AG10803 (cell line): ENCODE measurements around the gene HOXD10.

Experiments
- DNase-seq: peaks from one replicate; pipeline ENCODE4 v3.0.0; 2010; ENCODE audit warnings: low read depth
- H3K4me3 ChIP-seq: 2 replicates; pipeline ENCODE4 v1.5.1; 2011; ENCODE audit warnings: mild to moderate bottlenecking, low read length, control low read depth
- TF ChIP-seq, protein P1 (sequence below): conservative IDR thresholded peaks from 2 replicates; pipeline ENCODE4 v1.5.1; 2011; ENCODE audit warnings: mild to moderate bottlenecking, low read length, control low read depth, inconsistent platforms

Gene HOXD10

DNA sequence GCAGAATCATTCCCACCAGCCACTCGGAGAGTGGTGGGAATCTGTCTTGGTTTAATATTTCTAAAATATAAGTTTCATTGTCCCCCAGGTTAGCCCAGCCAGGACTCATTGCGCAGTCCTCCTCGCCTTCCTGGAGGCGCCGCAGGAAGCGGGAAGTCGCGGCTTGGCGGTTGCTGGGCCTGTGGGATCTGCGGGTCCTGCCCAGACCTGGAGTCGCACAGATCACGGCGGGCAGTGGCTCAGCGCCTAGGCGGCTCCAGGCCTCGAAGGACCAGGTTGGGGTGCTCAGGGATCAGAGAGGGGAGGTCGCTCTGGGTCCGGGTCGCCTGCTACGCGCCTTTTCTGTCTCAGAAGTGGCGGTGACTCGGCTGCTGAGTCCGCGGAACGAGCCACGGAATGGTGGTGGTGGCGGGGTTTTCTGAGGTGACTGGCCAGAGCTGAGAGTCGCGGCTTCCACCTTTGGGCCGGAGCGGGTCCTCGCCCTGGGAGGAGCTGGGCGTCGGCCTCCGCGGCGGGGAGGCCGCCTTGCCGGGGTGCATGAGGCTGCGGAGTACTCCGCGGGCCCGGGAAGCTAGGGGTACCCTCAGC, 43.2 kb downstream of the HOXD10 start:
- H3K4me3 ChIP-seq = no peak overlapping the region
- DNase-seq = no peak
- TF ChIP-seq, protein P1, sequence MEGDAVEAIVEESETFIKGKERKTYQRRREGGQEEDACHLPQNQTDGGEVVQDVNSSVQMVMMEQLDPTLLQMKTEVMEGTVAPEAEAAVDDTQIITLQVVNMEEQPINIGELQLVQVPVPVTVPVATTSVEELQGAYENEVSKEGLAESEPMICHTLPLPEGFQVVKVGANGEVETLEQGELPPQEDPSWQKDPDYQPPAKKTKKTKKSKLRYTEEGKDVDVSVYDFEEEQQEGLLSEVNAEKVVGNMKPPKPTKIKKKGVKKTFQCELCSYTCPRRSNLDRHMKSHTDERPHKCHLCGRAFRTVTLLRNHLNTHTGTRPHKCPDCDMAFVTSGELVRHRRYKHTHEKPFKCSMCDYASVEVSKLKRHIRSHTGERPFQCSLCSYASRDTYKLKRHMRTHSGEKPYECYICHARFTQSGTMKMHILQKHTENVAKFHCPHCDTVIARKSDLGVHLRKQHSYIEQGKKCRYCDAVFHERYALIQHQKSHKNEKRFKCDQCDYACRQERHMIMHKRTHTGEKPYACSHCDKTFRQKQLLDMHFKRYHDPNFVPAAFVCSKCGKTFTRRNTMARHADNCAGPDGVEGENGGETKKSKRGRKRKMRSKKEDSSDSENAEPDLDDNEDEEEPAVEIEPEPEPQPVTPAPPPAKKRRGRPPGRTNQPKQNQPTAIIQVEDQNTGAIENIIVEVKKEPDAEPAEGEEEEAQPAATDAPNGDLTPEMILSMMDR = no peak

GRCh38 chr2:176160251-176160985, 43.8 kb downstream of the HOXD10 start:
- DNase-seq = no peak
- TF ChIP-seq, protein P1 = no peak

DNA sequence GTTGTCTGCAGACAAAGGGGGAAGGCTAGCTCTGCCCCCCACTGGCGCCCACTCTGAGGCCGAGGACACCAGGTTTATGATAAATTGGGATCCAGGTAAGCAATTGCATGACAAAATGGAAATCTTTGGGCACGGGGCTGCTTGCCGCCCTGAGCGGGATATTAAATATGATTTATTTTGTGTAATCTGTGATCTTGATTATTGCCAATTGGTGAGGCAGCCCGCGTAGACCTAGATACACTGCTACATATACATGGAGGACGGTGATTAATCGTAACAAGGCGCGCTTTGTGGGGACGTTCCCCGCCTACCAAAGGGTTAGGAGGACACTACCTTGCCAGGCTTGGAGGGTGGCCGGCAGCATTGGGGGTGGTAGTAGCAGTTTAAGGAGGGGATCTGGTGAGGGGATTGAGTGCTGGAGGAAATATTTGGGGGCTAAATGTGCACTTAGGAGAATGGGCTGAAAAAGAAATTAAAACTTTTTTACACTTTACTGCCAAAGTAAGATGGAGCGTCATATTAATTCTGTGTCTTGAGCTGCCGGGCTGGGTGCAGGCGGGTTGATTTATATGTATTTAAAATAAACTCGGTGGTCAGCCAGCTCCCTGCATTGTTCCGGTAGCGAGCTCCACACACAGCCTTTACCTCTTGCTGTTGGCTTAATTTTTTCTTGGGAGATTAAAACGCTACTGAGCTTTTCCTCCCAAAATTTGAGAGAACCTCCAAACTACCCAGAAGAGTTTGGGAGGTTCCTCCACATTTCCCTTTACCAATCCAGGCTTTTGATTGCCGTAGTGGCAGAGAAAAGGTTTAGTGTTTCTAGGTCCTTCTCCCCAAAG, 44.6 kb downstream of the HOXD10 start:
- no peak for DNase-seq
- H3K4me3 ChIP-seq = no peak overlapping the region
- TF ChIP-seq, protein P1 = no peak

More at GRCh38 chr2:176160251-176160985, 43.8 kb downstream of the HOXD10 start:
- H3K4me3 ChIP-seq = no peak overlapping the region

DNA sequence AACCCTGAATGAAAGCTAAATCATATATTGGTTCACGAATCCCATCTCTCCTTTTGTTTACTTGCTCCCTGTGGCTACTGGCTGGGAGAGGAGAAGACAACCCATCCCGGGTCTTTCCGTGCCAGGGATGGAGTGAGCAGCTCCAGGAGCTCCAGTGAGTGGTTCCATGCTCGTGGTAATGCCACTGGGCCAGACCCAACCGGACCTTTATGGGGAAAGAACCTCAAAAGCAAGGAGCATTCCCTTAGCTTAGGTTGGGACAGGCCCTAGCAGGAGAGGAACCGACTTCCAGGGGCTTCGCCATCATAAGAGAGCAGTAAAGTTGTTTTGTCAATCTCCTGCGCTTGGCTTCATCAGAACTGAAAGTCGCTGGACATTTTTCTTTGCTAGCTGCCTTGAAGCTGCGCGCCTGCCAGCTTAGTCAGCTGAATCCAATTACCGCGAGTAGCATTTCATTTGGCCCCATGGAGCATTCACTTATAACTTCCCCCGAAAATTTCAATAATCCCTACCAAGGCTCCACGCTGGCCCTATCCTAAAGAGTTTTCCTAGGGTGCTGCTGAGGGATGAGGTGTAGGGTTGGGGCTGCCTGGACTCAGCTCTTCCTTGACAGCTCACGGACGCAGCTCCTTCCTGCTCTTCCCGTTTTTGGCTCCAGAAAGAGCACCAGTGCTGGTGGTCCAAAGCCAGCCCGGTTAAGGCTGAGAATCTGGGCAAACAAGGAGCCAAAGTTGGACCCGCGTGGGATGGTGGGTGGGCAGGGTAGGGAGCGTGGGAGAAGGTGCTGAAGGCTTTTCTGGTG, 45.4 kb downstream of the HOXD10 start:
- TF ChIP-seq, protein P1 = no peak
- peak; percentile 74 for DNase-seq
- H3K4me3 ChIP-seq = peak overlapping the region; percentile 54

DNA sequence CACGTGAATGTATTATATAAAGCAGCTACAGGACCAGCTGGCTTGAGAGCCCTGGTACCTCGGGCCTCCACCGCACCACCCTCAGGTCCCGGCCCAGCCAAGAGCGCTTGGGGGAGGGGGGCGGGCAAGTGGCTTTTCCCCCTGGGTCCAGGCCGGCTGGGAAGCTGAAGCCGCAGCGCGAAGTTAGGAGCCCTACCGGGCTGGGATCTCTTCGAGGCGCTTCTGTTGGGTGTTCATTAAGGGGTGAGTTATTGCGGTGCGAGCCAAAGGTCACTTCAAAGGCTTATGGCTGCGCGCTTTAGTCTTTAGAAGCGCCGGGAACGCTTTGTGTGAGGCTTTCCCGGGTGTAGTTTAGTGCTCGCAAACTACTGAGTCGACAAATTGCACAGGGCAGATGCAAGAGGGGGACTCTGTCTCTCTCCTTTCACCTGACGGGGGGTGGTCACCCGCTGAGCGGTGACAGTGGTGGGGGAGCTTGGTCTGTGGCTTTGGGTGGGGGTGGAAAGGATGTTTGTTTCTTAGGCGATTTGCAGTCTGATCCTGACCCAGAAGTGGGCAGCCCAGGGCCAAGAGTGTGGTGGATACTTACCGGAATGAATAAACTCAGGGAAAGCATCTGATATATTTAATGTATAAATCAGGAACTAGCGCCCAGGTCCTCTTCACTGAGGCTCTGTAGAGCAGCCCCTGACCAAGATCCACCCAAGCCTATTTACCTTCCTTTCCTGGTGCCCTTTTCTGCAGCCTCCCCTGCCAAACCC, 46.5 kb downstream of the HOXD10 start:
- no peak for DNase-seq
- TF ChIP-seq, protein P1 = no peak
- no peak overlapping the region for H3K4me3 ChIP-seq

DNA sequence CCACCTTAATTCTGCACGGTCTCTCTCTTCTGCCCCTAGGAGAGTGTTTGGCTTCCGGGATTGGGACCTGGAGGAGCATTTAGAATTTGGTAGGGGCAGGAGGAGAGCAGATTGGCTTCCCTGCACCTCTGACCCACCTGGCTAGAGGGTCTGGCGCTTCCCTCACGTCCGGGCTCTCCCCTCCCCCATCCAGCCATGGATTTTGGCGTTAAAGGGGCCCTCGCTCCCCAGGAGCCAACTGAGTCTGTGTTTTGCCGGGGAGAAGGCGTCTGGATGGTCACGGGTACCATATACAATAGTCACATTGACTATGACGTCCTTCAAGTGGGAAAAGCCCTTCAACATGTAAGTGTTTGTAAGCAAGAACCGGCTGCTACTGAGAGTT, 47.1 kb downstream of the HOXD10 start:
- no peak for DNase-seq
- H3K4me3 ChIP-seq = no peak overlapping the region
- TF ChIP-seq, protein P1 = no peak
